B cell (primary cell): ENCODE measurements around the gene ENO4. TPM values are rescaled to one million over a fixed set of nuclear protein-coding genes. Genes with fewer than 3 reads are reported as not detected.

ENCODE experiments used
- ATAC-seq: fragments of 200-7000 bp; cut with Tn5 transposase; one replicate; pipeline ENCODE4 v1.10.0; 2021; ENCODE audit warnings: low read depth, mild to moderate bottlenecking, moderate number of reproducible peaks, moderate library complexity
- CTCF ChIA-PET: fragments of 350-600 bp; sonication (Branson Sonifier 250); formaldehyde crosslinking; loops from one replicate; lab custom pipeline; 2021; ENCODE audit warnings: antibody characterized with exemption, inconsistent platforms; lab: Charles Lee
- POLR2A ChIA-PET: fragments of 350-600 bp; sonication (Branson Sonifier 250); formaldehyde crosslinking; loops from one replicate; lab custom pipeline; 2021; ENCODE audit warnings: antibody characterized with exemption; lab: Charles Lee
- DNase-seq: peaks from one replicate; pipeline ENCODE4 v3.0.0; 2013
- H2AFZ ChIP-seq: 2 replicates; pipeline ENCODE4 v1.6.1; 2012; ENCODE audit warnings: mild to moderate bottlenecking, low read depth, low read length; ENCODE audit not compliant: insufficient read depth, poor library complexity, severe bottlenecking
- H3K27ac ChIP-seq, 2 donors: 1 replicate in 1 of 2; 2 replicates in 1 of 2; pipeline ENCODE4 v1.5.1; 2012 to 2013; ENCODE audit warnings: low read length in 2 of 2, mild to moderate bottlenecking in 2 of 2, moderate library complexity in 1 of 2
- H3K27me3 ChIP-seq, 4 experiments: fragments of 200-600 bp in 1 of 4; sonication (generic) in 1 of 4; replicated peaks in 1 of 4; 1 replicate in 2 of 4; 2 replicates in 2 of 4; pipeline versions ENCODE4 v1.6.1 to v1.7.0; 2013 to 2016; ENCODE audit warnings: low read length in 3 of 4, mild to moderate bottlenecking in 2 of 4, mixed read lengths in 1 of 4, moderate library complexity in 1 of 4; ENCODE audit not compliant: insufficient read depth in 4 of 4, control insufficient read depth in 3 of 4; ENCODE audit errors: control extremely low read depth in 1 of 4
- H3K36me3 ChIP-seq, 2 experiments: replicated peaks in 1 of 2; 1 replicate in 1 of 2; 2 replicates in 1 of 2; pipeline versions ENCODE4 v1.6.1 to v1.7.1; 2013; ENCODE audit warnings: low read length in 1 of 2; ENCODE audit not compliant: insufficient read depth in 2 of 2, control insufficient read depth in 1 of 2; ENCODE audit errors: control extremely low read depth in 1 of 2, extremely low read depth in 1 of 2
- H3K4me1 ChIP-seq, 2 donors: fragments of 200-600 bp in 1 of 2; sonication (generic) in 1 of 2; 1 replicate in 1 of 2; 2 replicates in 1 of 2; pipeline versions ENCODE4 v1.5.1 to v1.6.1; 2013 to 2017; ENCODE audit warnings: low read length in 2 of 2; ENCODE audit not compliant: control insufficient read depth in 2 of 2, insufficient read depth in 2 of 2
- H3K4me2 ChIP-seq: replicated peaks from 2 replicates; pipeline ENCODE3; 2012; ENCODE audit warnings: mild to moderate bottlenecking, low read depth, low read length; ENCODE audit not compliant: poor library complexity, severe bottlenecking
- H3K4me3 ChIP-seq, 5 experiments: fragments of 200-600 bp in 1 of 5; sonication (generic) in 1 of 5; 1 replicate in 3 of 5; 2 replicates in 2 of 5; pipeline versions ENCODE4 v1.5.1 to v1.7.0; 2011 to 2016; ENCODE audit warnings: low read length in 4 of 5, mild to moderate bottlenecking in 4 of 5, low read depth in 2 of 5, control low read depth in 1 of 5, moderate library complexity in 1 of 5; ENCODE audit not compliant: insufficient read depth in 1 of 5; ENCODE audit errors: control extremely low read depth in 1 of 5, extremely low read depth in 1 of 5
- H3K79me2 ChIP-seq: fragments of 200-600 bp; sonication (generic); one replicate; pipeline ENCODE4 v1.6.0; 2016; ENCODE audit warnings: low read length; ENCODE audit not compliant: control insufficient read depth, insufficient read depth
- H3K9ac ChIP-seq: fragments of 200-600 bp; sonication (generic); 2 replicates; pipeline ENCODE4 v1.6.1; 2017; ENCODE audit warnings: mild to moderate bottlenecking, low read length, moderate library complexity
- H3K9me3 ChIP-seq, 3 donors: one replicate each; pipeline versions ENCODE4 v1.6.1 to v1.7.1; 2013; ENCODE audit warnings: low read length in 2 of 3; ENCODE audit not compliant: control insufficient read depth in 2 of 3, insufficient read depth in 1 of 3; ENCODE audit errors: control extremely low read depth in 1 of 3
- H4K20me1 ChIP-seq: 2 replicates; pipeline ENCODE4 v1.6.0; 2012; ENCODE audit warnings: mild to moderate bottlenecking, low read length; ENCODE audit not compliant: insufficient read depth, control insufficient read depth, poor library complexity, severe bottlenecking
- H3K27ac Mint-ChIP-seq: one replicate; pipeline ENCODE4 v1.8.0; 2021; ENCODE audit warnings: mixed read lengths
- H3K27me3 Mint-ChIP-seq: one replicate; pipeline ENCODE4 v1.8.0; 2021; ENCODE audit warnings: mixed read lengths
- H3K4me1 Mint-ChIP-seq: one replicate; pipeline ENCODE4 v1.8.0; 2021; ENCODE audit warnings: mixed read lengths
- H3K4me3 Mint-ChIP-seq: one replicate; pipeline ENCODE4 v1.8.0; 2021; ENCODE audit warnings: mixed read lengths
- H3K9me3 Mint-ChIP-seq: one replicate; pipeline ENCODE4 v1.8.0; 2022; ENCODE audit warnings: mixed read lengths; ENCODE audit not compliant: insufficient read depth
- CTCF ChIP-seq: fragments of 200-600 bp; IDR thresholded peaks from one replicate; pipeline ENCODE4 v1.8.0; 2022; ENCODE audit warnings: antibody characterized with exemption, mild to moderate bottlenecking
- EZH2 ChIP-seq: IDR thresholded peaks from 2 replicates; pipeline ENCODE4 v1.6.1; 2012; ENCODE audit warnings: borderline replicate concordance, low read depth, mild to moderate bottlenecking, moderate library complexity, low read length; ENCODE audit not compliant: insufficient read depth, poor library complexity, severe bottlenecking
- WGBS: methylation state at CpG from one replicate; pipeline ENCODE4 v1.1.5; 2013; ENCODE audit warnings: missing lambda C conversion rate; ENCODE audit not compliant: insufficient coverage; 5-methylcytosine and 5-hydroxymethylcytosine counted together
- intact Hi-C: fragments of 100-400 bp; cut with micrococcal nuclease; formaldehyde crosslinking; loops from one replicate; pipeline ENCODE4 v1.10.0; 2022
- polyA plus RNA-seq: library from polyadenylated mRNA; depleted of rRNA; stranded (reverse); fragments of >200 nt; gene quantifications from 2 replicates; pipeline ENCODE4 v1.2.3, GENCODE V29; 2012
- total RNA-seq, 2 donors: library from RNA; stranded (reverse); fragments of 120-200 nt in 1 of 2; gene quantifications; 1 replicate in 1 of 2; 2 replicates in 1 of 2; pipeline versions ENCODE4 v1.2.3 to v1.2.4, GENCODE V29; 2013 to 2022

Gene ENO4
- total and polyA plus RNA-seq, 2 donors (not counting 1 experiment from before 2014, with no cell fraction given), result 0.07 to 0.37 TPM

- H3K4me3 Mint-ChIP-seq, result no peak overlapping the region
These were observed 4.0 kb downstream of the ENO4 start for GRCh38 chr10:116853287-116853686.

DNA sequence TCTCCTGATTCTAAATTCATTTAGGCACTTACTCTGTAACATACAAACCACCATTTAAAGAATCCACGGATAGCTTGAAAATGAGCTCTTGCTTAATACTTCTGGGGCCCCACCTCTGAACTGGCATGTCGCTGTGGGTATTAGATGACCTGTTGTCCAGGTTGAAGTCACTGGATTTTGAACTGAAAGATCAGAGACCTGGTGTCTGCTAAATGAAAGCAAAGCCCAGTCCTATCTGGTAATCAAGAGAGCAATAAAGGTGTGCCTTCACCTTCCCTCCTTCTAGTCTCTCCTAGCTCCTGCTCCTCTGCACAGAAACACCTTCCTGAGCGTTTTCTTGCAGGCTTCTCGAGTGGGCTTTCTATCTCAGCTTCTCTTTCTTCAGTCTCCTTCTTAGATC, 4.4 kb downstream of the ENO4 start:
- Histone ChIP-seq H3K79me2 (no peaks in the 10 kb centered on the region), H3K4me1 (peaks cover 0 to 17% of the 10 kb centered on the region in 2 donors), H3K27me3 (peaks cover 0 to 16% (median 0%) of the 10 kb centered on the region in 4 experiments), H3K27ac (no peak overlapping the region), H3K36me3 (no peaks in the 10 kb centered on the region), H2AFZ (no peak overlapping the region), H3K4me2 (no peak overlapping the region), H3K4me3 (no peak overlapping the region), H4K20me1 (no peaks in the 10 kb centered on the region), H3K9ac (no peak overlapping the region), H3K9me3 (peaks cover 0 to 8% (median 7%) of the 10 kb centered on the region in 3 donors)
- peaks cover 9% of the 10 kb centered on the region for H3K4me1 Mint-ChIP-seq
- peaks cover 13% of the 10 kb centered on the region for H3K27me3 Mint-ChIP-seq
- H3K9me3 Mint-ChIP-seq, result no peaks in the 10 kb centered on the region
- WGBS, result 90% methylated on average over 4 of the region's 4 CpGs
- H3K4me3 Mint-ChIP-seq, result no peak overlapping the region
- H3K27ac Mint-ChIP-seq, result no peak overlapping the region
- no peak for TF ChIP-seq EZH2
- TF ChIP-seq CTCF, result no peak
- DNase-seq (no peak), ATAC-seq (no peak)
- ChIA-PET CTCF (no interaction called here), POLR2A (no interaction called here)
- intact Hi-C loops, result no loop called here

More at GRCh38 chr10:116853287-116853686, 4.0 kb downstream of the ENO4 start:
- no peak for DNase-seq
- peaks cover 0 to 20% (median 0%) of the 10 kb centered on the region in 4 experiments for H3K27me3 ChIP-seq
- Mint-ChIP-seq H3K27ac (no peak overlapping the region), H3K4me1 (peaks cover 13% of the 10 kb centered on the region), H3K9me3 (no peaks in the 10 kb centered on the region), H3K27me3 (peaks cover 13% of the 10 kb centered on the region)
- no peak overlapping the region for H3K9ac ChIP-seq
- 100% methylated on average over 2 of the region's 4 CpGs for WGBS
- H3K36me3 ChIP-seq, result no peaks in the 10 kb centered on the region
- peaks cover under 1 to 22% of the 10 kb centered on the region in 2 donors for H3K4me1 ChIP-seq
- H3K27ac ChIP-seq, result no peak overlapping the region
- no peak overlapping the region for H2AFZ ChIP-seq
- no peak for ATAC-seq
- no peak overlapping the region for H3K4me3 ChIP-seq
- intact Hi-C loops, result no loop called here
- peaks cover 0 to 8% (median 5%) of the 10 kb centered on the region in 3 donors for H3K9me3 ChIP-seq
- no peak for TF ChIP-seq CTCF
- ChIA-PET POLR2A (no interaction called here), CTCF (no interaction called here)
- no peaks in the 10 kb centered on the region for H4K20me1 ChIP-seq
- no peaks in the 10 kb centered on the region for H3K79me2 ChIP-seq
- H3K4me2 ChIP-seq, result no peak overlapping the region
